ENCODE measurements around the gene HLF. TPM values are rescaled to one million over a fixed set of nuclear protein-coding genes. Genes with fewer than 3 reads are reported as not detected.

Gene HLF
- total and polyA plus RNA-seq, 2 donors (not counting 1 experiment from before 2014, with no cell fraction given): 0.10 TPM; not detected in 1

DNA sequence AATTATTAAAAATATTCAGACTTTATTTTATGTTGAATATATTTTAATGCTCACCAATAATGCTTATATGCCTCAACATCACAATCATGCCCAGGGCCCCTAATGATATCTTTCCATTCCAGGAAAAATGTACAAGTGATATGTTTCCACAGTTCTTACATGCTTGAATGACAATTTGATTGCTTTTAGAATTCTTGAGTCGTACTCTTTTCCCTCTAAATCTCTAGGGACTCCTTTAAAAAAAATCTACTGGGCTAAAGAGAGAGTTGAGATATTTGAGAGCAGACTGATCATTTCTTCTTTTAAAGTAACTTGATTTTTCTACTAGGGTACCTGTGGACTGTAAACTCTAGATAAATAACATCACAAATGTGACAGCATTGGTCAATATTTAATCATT is 18.2 kb upstream of the HLF start:
- Mint-ChIP-seq H3K27me3 (peaks cover 65% of the 10 kb centered on the region), H3K4me3 (no peak overlapping the region), H3K27ac (no peak overlapping the region), H3K9me3 (ENCODE audit: insufficient read depth) (peaks cover 7% of the 10 kb centered on the region), H3K4me1 (no peaks in the 10 kb centered on the region)
- no peak overlapping the region for H3K27ac ChIP-seq (ENCODE audit: low read length in 2 of 2)
- no peak for DNase-seq
- no peaks in the 10 kb centered on the region for H3K79me2 ChIP-seq (ENCODE audit: control insufficient read depth, insufficient read depth, low read length)
- POLR2A ChIA-PET: no interaction called here
- no CpG with 5 or more reads among the region's 1 CpG for WGBS (ENCODE audit: insufficient coverage)
- no peak overlapping the region for H3K4me3 ChIP-seq (ENCODE audit: control extremely low read depth in 1 of 5, extremely low read depth in 1 of 5, insufficient read depth in 1 of 5, low read depth in 2 of 5, low read length in 4 of 5)
- H2AFZ ChIP-seq (ENCODE audit: insufficient read depth, low read depth, low read length, poor library complexity, severe bottlenecking): no peak overlapping the region
- no peak for ATAC-seq (ENCODE audit: low read depth)
- H4K20me1 ChIP-seq (ENCODE audit: control insufficient read depth, insufficient read depth, low read length, poor library complexity, severe bottlenecking): no peaks in the 10 kb centered on the region
- CTCF ChIA-PET: no interaction called here
- TF ChIP-seq, protein P1, sequence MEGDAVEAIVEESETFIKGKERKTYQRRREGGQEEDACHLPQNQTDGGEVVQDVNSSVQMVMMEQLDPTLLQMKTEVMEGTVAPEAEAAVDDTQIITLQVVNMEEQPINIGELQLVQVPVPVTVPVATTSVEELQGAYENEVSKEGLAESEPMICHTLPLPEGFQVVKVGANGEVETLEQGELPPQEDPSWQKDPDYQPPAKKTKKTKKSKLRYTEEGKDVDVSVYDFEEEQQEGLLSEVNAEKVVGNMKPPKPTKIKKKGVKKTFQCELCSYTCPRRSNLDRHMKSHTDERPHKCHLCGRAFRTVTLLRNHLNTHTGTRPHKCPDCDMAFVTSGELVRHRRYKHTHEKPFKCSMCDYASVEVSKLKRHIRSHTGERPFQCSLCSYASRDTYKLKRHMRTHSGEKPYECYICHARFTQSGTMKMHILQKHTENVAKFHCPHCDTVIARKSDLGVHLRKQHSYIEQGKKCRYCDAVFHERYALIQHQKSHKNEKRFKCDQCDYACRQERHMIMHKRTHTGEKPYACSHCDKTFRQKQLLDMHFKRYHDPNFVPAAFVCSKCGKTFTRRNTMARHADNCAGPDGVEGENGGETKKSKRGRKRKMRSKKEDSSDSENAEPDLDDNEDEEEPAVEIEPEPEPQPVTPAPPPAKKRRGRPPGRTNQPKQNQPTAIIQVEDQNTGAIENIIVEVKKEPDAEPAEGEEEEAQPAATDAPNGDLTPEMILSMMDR (IDR thresholded peaks at IDR 0.05): no peak
- no peak for TF ChIP-seq EZH2 (IDR thresholded peaks at IDR 0.05; ENCODE audit: borderline replicate concordance, insufficient read depth, low read depth, low read length, poor library complexity, severe bottlenecking)
- H3K4me2 ChIP-seq (replicated peaks; ENCODE audit: low read depth, low read length, poor library complexity, severe bottlenecking): no peak overlapping the region
- no peaks in the 10 kb centered on the region for H3K4me1 ChIP-seq (ENCODE audit: control insufficient read depth in 2 of 2, insufficient read depth in 2 of 2, low read length in 2 of 2)
- no peaks in the 10 kb centered on the region for H3K36me3 ChIP-seq (replicated peaks in 1 of 2; ENCODE audit: control extremely low read depth in 1 of 2, control insufficient read depth in 1 of 2, extremely low read depth in 1 of 2, insufficient read depth in 2 of 2, low read length in 1 of 2)
- H3K9ac ChIP-seq (ENCODE audit: low read length): no peak overlapping the region
- H3K9me3 ChIP-seq (ENCODE audit: control extremely low read depth in 1 of 3, control insufficient read depth in 2 of 3, insufficient read depth in 1 of 3, low read length in 2 of 3): peaks cover 0 to under 1% (median 0%) of the 10 kb centered on the region in 3 donors
- H3K27me3 ChIP-seq (replicated peaks in 1 of 4; ENCODE audit: control extremely low read depth in 1 of 4, control insufficient read depth in 3 of 4, insufficient read depth in 4 of 4, low read length in 3 of 4): peaks cover 0 to 26% (median 22%) of the 10 kb centered on the region in 4 experiments
- intact Hi-C loops (cut with micrococcal nuclease): no loop called here

DNA sequence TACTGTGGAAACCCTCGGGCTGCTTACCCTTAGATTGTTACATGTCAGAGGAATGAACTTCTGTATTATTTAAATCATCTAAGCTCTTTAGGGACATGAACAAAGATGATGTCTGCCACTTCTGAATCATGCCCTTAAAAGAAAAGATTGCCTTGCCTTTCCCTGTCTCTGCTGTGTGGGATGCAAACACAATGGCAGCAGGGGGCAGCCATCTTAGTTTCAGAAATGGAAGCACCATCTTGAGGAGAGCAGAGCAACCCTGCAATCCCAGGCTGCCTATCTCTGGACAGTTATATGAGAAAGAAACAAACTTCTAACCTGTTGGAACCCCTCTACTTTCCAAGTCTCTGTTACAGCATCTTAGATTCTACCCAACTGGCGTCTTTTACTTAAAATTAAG is 16.7 kb upstream of the HLF start:
- ChIA-PET POLR2A (no interaction called here), CTCF (no interaction called here)
- DNase-seq: no peak
- TF ChIP-seq, protein P1 (IDR thresholded peaks at IDR 0.05): no peak
- no peak for TF ChIP-seq EZH2 (IDR thresholded peaks at IDR 0.05; ENCODE audit: borderline replicate concordance, insufficient read depth, low read depth, low read length, poor library complexity, severe bottlenecking)
- Histone ChIP-seq H3K36me3 (replicated peaks in 1 of 2; ENCODE audit: control extremely low read depth in 1 of 2, control insufficient read depth in 1 of 2, extremely low read depth in 1 of 2, insufficient read depth in 2 of 2, low read length in 1 of 2) (no peaks in the 10 kb centered on the region), H3K4me2 (replicated peaks; ENCODE audit: low read depth, low read length, poor library complexity, severe bottlenecking) (no peak overlapping the region), H3K9ac (ENCODE audit: low read length) (no peak overlapping the region), H3K27ac (ENCODE audit: low read length in 2 of 2) (no peak overlapping the region), H3K4me3 (ENCODE audit: control extremely low read depth in 1 of 5, extremely low read depth in 1 of 5, insufficient read depth in 1 of 5, low read depth in 2 of 5, low read length in 4 of 5) (no peak overlapping the region), H3K27me3 (replicated peaks in 1 of 4; ENCODE audit: control extremely low read depth in 1 of 4, control insufficient read depth in 3 of 4, insufficient read depth in 4 of 4, low read length in 3 of 4) (peaks cover 0 to 13% (median 13%) of the 10 kb centered on the region in 4 experiments), H2AFZ (ENCODE audit: insufficient read depth, low read depth, low read length, poor library complexity, severe bottlenecking) (no peak overlapping the region), H3K79me2 (ENCODE audit: control insufficient read depth, insufficient read depth, low read length) (no peaks in the 10 kb centered on the region), H4K20me1 (ENCODE audit: control insufficient read depth, insufficient read depth, low read length, poor library complexity, severe bottlenecking) (no peaks in the 10 kb centered on the region), H3K9me3 (ENCODE audit: control extremely low read depth in 1 of 3, control insufficient read depth in 2 of 3, insufficient read depth in 1 of 3, low read length in 2 of 3) (no peaks in the 10 kb centered on the region), H3K4me1 (ENCODE audit: control insufficient read depth in 2 of 2, insufficient read depth in 2 of 2, low read length in 2 of 2) (no peaks in the 10 kb centered on the region)
- ATAC-seq (ENCODE audit: low read depth): no peak
- Mint-ChIP-seq H3K27me3 (peaks cover 68% of the 10 kb centered on the region), H3K27ac (no peak overlapping the region), H3K4me1 (no peaks in the 10 kb centered on the region), H3K9me3 (ENCODE audit: insufficient read depth) (peaks cover 2% of the 10 kb centered on the region), H3K4me3 (no peak overlapping the region)
- intact Hi-C loops (cut with micrococcal nuclease): no loop called here
- WGBS (ENCODE audit: insufficient coverage): no CpG with 5 or more reads among the region's 2 CpGs
